HG02588 (cell line): Measurements from ENCODE around the gene SPATA17.
"Not testable (repeated sequence)": the region's sequence is repeated elsewhere in the genome, so short reads cannot be mapped to it uniquely, and the experiment has no call there.

Experiments used
- ATAC-seq: cut with Tn5 transposase; IDR thresholded peaks from one replicate; pipeline ENCODE4 v1.9.1; 2021; ENCODE audit warnings: mild to moderate bottlenecking, moderate library complexity; ENCODE audit not compliant: unreplicated experiment

Gene SPATA17

DNA sequence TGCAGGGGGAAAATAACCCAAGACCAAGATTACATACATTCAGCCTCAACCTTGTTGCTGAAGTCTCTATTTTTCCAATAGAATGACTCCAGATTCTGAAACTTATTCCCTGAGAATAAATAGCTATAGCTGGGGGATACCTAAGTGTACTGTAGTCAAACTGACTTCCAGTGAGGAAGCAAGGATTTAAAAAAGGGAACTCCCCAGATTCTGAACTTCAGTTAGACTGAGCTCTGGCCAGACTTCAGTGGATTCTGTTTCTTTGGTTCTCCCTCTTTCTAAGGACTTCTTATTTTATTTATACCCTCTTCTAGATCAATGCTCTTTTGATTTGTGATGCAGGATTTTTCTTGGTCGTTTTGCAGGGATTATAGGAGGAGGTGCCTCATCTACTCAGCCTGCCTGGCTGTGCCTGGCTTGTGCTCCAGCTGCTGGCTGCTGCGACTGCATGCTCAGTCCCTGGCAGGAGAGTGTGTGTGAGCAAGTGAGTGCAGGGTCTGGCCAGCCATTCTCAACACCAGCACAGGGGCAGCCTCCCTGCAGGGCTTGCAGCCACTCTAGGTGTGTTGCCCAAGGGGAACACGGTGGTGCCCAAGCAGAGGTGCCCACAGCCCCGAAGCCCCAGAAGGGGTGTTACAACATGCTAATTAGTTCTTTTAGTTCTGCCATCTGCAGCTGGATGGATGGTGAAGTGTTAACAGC, 43.0 kb downstream of the SPATA17 start:
- no peak for ATAC-seq

DNA sequence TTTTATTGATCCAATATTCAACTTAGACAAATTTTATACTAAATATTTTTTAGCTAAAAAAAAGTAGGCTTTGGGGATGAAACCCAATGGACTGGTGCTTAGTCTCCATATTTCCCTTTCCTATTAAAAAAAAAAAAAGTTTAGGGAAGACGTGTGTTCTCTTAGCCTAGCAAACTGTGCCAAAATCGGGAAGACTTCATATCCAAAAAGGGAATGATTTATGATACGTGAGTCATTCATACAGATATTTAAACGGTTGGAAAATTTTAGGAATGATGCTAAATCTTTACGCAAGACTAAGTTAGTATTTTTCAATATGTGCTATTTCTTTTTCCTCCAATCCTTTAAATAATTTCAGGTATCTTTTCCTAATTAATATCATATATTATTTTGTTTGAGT, 50.7 kb downstream of the SPATA17 start:
- no peak for ATAC-seq

DNA sequence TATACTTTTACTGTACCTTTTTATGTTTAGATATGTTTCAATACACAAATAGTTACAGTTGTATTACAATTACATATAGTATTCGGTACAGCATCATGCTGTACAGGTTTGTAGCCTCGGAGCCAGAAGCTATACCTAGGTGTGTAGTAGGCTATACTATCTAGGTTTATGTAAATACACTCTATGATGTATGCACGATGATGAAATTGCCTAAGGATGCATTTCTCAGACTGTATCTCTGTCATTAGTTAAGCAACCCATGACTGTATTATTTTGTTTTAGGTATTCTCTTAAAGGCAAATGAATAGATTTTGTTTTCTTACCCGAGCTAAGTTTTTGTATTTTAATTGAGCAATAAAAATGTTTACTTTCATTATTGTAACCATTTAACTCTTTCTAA, 56.4 kb downstream of the SPATA17 start:
- no peak for ATAC-seq

DNA sequence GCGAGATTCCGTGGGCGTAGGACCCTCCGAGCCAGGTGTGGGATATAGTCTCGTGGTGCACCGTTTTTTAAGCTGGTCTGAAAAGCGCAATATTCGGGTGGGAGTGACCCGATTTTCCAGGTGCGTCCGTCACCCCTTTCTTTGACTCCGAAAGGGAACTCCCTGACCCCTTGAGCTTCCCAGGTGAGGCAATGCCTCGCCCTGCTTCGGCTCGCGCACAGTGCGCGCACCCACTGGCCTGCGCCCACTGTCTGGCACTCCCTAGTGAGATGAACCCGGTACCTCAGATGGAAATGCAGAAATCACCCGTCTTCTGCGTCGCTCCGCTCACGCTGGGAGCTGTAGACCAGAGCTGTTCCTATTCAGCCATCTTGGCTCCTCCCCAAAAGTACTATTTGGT, 65.0 kb downstream of the SPATA17 start:
- not testable (repeated sequence) for ATAC-seq

DNA sequence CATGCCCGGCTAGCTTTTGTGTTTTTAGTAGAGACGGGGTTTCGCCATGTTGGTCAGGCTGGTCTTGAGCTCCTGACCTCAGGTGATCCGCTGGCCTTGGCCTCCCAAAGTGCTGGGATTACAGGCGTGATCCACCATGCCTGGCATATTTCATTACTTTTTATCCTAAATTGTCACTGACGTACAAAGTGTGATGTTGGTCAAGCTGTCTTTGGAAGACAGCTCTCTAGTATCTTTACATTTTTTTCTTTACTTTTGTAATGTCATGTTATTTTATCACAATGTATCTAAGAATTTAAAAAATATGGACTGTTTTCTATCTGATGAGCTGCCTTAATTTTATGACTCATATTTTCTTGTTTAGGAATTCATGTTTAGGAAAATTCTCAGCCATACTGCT, 72.2 kb downstream of the SPATA17 start:
- no peak for ATAC-seq

DNA sequence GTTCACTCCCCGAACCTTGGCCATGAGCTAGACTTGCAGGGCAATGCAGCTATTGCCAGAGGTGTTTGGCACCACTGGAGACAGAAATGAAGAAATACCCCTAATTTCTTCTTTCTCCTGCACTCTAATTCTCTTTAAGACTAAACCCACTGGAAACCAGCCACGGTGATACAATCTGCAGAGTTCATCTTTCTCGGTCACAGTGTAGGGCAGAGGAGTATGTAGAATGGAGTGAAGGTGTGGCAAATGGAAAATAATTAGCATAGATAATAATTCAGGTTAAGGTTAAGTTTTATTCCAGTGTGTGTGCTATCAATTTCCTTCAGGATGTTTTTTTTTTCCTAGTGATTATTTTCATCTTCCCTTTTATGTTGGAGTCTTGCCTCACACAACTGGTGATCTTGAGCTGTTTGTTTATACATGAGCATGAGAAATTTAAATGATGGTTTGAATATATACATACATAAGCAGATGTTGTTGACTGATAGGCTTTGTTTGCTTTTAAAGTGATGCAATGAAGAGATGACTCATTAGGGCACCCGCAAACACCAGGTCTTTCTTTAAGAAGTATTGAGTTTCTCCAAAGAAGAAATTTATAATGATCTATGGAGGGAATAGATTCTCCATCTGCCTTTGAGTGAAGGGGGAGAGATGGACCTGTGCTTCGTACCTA, 81.9 kb downstream of the SPATA17 start:
- ATAC-seq, result no peak

DNA sequence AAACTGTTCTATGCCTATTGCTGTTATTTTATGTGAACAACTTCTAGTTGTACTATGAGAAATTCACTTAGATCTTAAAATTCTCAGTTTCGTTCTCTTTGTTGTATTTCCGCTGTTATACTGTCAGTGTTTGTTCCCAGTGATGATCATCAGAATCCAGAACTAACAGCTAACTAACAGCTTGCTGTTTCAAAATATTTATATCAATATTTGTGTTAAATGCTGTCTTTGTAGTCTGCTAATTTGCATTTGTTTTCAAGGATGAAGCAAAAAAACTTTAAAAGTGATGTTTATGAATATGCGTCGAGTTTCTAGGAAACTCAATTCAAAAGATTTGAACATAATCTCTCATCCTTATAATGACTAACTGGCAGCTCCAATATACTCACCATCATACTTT, 84.5 kb downstream of the SPATA17 start:
- ATAC-seq, result no peak

DNA sequence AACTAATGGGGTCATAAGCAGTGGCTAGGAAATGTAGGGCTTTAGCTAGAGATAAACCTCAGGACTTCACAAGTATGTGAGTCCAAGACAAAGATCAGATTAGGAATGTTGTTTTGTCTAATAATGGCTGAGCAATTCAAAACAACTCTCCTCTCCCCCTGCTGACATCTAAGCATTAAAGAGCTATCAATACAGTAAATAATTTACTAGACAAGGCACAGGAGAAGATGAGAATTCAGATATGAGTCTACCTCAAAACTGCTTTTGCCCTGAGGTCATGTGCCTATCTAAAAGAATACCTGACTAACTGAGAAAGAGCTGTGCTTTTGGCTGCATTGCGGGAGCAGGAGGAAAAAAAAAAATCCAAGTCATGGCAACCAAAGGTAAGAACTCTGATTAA, 86.8 kb downstream of the SPATA17 start:
- no peak for ATAC-seq

DNA sequence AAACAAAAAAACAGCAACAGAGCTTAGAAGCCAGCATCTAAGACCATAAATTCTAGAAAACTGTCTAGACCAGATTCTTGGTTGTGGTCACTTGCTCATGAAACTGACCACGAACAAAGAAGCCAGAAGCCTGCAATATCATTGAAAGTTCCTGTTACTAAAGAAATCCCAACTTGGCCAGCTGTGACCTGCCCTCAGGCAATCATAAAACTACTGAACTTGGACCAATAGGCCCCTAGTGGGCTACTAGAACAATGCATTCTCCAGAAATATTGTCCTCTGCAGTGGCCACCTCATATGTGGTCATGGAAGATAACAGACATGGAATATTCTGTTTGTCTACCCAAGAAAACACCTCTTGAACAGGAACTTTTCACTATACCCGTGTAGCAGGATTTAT, 87.7 kb downstream of the SPATA17 start:
- no peak for ATAC-seq

DNA sequence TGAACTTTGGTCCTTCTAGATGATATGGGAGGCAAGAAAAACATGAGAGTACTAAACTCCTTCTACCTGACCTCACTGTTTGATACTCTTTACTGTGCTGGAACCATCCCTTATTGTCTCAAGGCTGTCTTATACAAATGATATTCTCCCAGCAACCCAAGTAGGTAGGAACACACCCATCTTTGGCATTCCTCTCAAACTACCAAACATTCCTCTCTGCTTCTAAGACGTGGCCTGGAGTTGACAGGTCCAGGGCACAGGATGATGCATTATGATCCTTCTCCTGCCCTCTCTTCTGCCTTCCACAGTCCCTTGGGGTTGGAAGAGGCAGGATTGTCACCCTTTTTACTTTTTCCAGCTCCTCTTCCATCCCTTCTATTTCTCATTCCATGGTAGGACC, 90.5 kb downstream of the SPATA17 start:
- no peak for ATAC-seq

DNA sequence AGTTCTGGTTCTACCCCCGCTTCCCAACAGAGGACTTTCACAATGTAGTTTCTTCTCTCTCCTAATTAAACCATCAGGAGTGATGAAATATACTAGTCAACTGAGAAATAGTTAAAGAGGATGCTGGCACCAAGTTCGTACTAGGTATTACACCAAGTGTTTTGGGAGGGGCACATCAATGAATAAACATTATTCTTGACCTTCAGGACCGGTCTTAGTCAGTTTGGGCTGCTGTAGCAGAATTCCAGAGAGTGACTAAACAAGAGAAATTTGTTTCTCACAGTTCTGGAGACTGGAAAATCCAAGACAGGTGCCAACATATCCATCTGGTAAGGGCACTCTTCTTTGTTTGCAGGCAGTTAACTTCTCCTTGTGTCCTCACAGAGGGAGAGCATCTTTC, 103.8 kb downstream of the SPATA17 start:
- ATAC-seq, result no peak

DNA sequence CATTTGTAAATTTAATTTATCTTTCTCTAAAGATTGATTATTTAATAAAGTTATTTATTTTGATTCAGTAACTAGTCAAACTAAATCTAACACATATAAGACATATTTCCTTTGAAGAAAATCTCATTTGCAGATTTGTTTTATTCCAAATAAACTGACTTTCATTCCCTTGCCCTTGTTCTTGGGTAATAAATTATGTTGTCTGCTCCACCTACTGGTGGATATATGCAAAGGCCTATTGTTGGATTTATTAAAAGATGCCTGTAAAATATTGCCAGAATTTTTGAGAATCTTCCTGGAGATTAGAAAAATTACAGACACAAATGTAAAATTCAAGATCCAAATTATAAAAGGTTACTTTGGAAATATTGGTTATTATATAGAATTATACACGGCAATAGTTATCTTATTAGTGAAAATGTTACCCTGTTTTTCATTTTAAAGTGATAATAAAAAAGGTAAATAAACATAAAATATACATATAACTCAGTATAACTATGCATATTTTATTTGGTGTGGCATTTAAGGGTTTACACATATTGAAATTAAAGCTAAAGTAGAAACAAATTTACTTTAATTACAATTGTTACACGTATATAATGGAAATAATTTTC, 116.1 kb downstream of the SPATA17 start:
- no peak for ATAC-seq

DNA sequence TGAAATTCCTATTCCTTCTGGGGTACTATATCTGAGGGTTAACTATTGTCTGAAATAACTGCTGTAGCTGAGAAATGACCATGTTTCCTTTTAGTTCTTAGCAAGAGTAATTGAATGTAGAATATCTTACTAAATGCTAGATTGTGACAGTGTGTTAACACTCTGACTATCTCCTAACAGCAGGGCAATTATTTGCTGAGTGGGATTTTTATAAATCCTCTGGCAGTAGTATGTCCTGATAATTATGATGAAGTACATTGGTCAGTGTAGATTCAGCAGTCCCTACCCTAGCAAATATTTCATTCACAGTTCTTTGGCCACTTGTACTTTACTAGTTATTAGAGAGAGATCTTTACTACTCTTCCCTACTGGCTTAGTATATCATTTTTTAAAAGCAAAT, 138.6 kb downstream of the SPATA17 start:
- no peak for ATAC-seq

DNA sequence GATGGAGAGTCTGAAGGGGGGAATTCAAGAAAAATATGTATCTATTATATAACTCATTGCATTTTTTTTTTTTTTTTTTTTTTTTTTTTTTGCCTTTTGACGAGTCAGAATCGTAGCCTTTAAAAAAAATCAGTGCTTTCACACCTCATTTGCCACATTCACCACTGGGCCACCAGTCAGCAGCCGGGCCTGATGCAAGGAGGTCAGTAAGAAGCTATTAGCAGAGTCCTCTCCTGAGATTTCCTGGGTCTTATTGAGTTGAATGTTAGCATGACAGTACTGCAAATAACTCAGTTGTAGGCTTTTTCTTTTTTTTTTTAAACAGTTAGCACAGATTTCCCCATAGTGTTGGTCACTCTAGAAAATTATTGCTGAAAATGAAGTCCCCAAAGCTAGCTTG, 139.8 kb downstream of the SPATA17 start:
- no peak for ATAC-seq

DNA sequence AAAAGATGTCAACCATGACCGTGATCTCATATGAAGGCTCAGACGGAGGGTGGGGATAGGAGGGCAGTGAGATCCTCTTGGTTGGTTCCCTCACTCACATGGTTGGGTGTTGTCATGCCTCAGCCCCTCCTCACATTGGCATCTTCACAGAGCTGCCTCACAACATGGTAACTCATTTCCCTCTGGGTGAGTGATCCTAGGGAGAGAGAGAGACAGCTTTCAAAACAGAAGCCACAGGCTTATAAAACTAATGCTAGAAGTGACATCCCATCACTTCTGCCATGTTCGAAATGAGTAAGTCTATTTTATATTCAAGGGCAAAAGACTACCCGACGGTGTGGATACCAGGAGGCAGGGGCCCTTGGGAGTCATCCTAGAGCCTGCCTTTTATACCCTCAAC, 145.5 kb downstream of the SPATA17 start:
- ATAC-seq, result no peak

DNA sequence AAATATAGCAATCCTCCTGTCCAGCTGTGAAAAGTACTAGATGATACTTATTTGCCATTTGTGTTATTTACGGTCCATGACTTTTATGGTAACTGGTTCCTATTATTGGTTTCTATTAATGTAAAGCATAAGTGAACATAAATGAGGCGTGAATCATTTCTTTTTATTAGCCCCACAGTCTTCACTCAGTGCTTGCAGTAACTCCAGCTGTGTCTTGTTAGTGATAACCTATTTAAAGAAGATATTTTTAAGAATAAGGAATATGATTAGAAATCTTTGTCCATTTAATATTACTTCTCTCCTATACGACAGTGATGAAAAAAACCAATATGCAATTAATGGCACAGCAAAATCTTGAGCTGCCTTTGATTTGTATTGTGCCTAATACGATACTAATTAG, 149.9 kb downstream of the SPATA17 start:
- no peak for ATAC-seq

DNA sequence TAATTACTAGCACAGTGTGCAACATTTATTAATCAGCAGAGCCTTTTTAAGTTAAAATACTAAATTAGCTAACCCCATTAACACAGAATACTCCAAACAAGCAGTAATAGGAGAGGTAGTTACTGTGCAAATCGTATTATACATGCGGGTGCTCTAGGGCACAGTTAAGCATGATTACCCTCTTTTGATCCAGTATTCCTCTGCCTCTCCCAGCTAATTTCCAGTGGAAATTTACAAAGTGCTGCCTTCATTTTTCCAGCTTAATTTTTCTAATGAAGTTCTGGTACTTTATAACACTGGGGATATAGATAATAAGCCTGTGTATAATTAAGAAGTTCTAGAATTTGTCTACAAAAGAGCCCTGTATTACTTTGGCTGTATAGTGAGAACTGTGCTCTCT, 159.9 kb downstream of the SPATA17 start:
- no peak for ATAC-seq

DNA sequence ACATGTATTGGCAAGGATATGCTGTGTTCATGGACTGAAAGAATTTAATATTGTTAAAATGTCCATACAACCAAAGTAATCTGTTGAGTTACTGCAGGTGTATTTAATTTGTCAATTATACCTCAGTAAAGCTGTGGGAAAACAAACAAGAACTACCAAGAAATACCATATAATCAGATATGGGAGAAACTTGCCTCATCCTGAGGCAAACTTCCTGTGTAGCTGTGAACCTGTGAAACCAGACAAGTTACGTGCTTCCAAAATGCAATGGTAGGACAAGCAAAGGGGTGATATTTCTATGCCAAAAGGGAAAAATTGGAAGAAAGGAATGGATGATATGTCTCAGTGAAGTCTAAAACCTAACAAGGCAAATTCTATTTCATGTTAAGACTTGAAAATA, 174.6 kb downstream of the SPATA17 start:
- no peak for ATAC-seq

DNA sequence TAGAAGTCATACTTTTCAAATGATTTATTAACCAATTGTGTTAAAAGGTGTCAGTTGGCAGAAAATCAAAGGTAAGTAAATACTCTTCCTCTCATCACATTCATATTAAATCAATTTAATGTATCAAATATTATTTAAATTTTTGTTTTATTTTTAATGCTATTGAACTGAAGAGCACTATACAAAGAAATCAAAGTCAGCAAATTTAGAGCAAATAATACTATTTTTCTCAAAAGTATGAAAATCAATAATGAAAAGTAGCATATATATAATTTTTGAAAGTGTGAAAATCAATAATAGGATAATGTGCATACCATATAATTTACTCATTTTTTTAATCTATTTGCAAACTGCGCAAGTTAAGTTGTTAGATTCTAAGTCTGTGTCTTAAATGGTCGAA, 181.0 kb downstream of the SPATA17 start:
- no peak for ATAC-seq

DNA sequence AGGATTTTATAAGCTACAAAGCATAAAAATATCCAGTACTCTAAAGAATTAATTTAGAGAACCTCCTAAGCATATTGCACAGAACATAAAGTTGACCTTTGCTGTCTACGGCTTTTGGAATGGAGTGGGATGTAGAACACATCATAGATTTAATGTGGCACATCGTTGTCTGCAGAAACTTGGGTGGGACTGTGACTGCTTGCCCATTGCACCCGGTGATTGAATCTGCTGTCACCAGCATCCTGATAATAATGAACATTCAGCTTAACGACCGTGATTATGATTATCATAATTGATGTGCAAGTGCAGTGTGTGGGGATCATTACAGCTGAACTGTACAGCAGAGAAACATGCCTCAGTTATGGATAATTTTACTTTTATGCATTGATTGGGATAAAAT, 181.9 kb downstream of the SPATA17 start:
- no peak for ATAC-seq

DNA sequence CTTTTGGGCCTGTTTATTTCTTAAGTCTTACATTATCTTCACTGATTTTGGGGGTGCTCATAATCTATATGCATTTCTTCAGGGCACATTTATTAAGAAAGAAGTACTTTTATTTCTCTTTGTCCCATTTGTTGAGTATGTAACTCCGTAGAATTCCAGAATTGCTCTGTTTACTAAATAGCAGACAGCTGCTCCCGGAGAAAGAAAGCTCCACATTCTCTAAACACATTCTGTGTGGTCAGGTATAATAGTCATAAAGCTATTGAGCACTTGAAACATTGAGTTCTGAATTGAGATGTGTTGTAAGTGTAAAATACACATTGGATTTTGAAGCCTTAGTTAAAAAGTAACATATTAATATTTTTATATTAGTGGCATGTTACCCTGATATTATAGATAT, 206.5 kb downstream of the SPATA17 start:
- ATAC-seq, result no peak

DNA sequence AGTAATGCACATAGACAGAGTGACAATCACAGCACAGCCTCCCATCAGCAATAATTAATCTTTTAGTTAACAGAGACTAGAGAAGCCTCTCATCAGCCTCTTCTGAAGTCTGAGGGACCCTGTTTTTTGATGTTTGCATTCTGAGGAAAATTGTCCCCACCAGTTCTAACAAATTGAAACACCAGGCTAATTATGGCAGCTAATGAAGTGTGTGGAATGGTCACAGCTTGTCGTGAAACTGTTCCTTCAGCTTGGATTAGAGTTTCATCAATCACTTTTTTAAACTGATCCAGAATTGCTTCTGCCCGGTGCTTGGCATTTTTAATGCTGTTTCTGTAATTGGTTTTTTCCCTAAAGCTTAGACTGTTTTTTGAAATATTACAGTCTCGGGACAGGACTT, 208.0 kb downstream of the SPATA17 start:
- ATAC-seq, result no peak
